ENCODE results near the gene SEL1L. TPM values are rescaled to one million over a fixed set of nuclear protein-coding genes. Genes with fewer than 3 reads are reported as not detected.

The SEL1L gene
- total and polyA plus RNA-seq, 2 experiments from 2014 or later = 20.6 to 22.6 TPM

- TF ChIP-seq ZNF331 (CRISPR knock-in tag; IDR thresholded peaks at IDR 0.05; ENCODE audit: low read depth) = no peak
- TF ChIP-seq REST (IDR thresholded peaks at IDR 0.05; ENCODE audit: unreplicated experiment) = no peak
- TF ChIP-seq STAT1 (IDR thresholded peaks at IDR 0.05; ENCODE audit: unreplicated experiment) = no peak
- TF ChIP-seq, protein P1, sequence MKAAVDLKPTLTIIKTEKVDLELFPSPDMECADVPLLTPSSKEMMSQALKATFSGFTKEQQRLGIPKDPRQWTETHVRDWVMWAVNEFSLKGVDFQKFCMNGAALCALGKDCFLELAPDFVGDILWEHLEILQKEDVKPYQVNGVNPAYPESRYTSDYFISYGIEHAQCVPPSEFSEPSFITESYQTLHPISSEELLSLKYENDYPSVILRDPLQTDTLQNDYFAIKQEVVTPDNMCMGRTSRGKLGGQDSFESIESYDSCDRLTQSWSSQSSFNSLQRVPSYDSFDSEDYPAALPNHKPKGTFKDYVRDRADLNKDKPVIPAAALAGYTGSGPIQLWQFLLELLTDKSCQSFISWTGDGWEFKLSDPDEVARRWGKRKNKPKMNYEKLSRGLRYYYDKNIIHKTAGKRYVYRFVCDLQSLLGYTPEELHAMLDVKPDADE (IDR thresholded peaks at IDR 0.05) = no peak
- no peak for TF ChIP-seq EZH2phosphoT487 (IDR thresholded peaks at IDR 0.05; ENCODE audit: unreplicated experiment)
- no peak for TF ChIP-seq JUNB (IDR thresholded peaks at IDR 0.05; ENCODE audit: unreplicated experiment)
- no peak for TF ChIP-seq EZH2 (IDR thresholded peaks at IDR 0.05; ENCODE audit: low read depth, unreplicated experiment)
- no peak for TF ChIP-seq CTCF (conservative IDR thresholded peaks at IDR 0.05; ENCODE audit: low read depth in 2 of 2)
- TF ChIP-seq POLR2AphosphoS5 (IDR thresholded peaks at IDR 0.05; ENCODE audit: low read depth) = no peak
- no peak for TF ChIP-seq NANOG (IDR thresholded peaks at IDR 0.05; ENCODE audit: borderline replicate concordance)
- TF ChIP-seq ZNF114 (CRISPR knock-in tag; IDR thresholded peaks at IDR 0.05) = no peak
- TF ChIP-seq CREB1 (CRISPR knock-in tag; IDR thresholded peaks at IDR 0.05; ENCODE audit: low read depth) = no peak
Observed at GRCh38 chr14:81523016-81523415, 10.6 kb downstream of the SEL1L start (continued).

DNA sequence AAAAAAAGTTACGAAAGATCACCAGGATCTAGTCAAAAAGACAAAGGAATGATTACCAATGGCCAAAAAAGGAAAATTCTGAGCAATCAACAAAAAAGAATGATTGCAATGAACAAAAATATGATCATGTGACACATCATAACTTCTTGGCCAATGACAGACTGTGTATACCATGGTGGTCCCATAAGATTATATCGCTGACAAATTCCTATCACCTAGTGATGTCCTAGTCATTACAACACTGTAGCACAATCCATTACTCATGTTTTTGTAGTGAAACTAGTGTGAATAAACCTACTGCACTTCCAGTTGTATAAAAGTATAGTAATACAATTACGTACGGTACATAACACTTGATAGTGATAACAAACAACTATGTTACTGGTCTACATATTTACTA, 12.3 kb downstream of the SEL1L start:
- Histone ChIP-seq H2AFZ (no peak overlapping the region), H3K27me3 (ENCODE audit: insufficient read depth) (no peaks in the 10 kb centered on the region), H3K79me2 (replicated peaks; ENCODE audit: insufficient read depth) (0 out of 2 replicates have a peak, but pooled peaks cover 6% of the 10 kb centered on the region), H3F3A (replicated peaks; ENCODE audit: low read depth) (no peaks in the 10 kb centered on the region), H3K4me2 (no peak overlapping the region), H3K27ac (ENCODE audit: low read depth) (no peak overlapping the region), H3K4me3 (no peak overlapping the region), H4K20me1 (replicated peaks; ENCODE audit: insufficient read depth) (peaks cover 13% of the 10 kb centered on the region), H3K4me1 (ENCODE audit: insufficient read depth) (peaks cover 6% of the 10 kb centered on the region; the same call in 1 of the 2 replicates), H3K36me3 (ENCODE audit: insufficient read depth) (0 out of 2 replicates have a peak, but pooled peaks cover 3% of the 10 kb centered on the region), H3K9me2 (ENCODE audit: insufficient read depth) (no peaks in the 10 kb centered on the region)
- DNase-seq (ENCODE audit: low spot score) (no peak), ATAC-seq (no peak)
- Mint-ChIP-seq H3K27me3 (ENCODE audit: insufficient read depth, low read depth, poor library complexity) (no peaks in the 10 kb centered on the region), H3K27ac (no peak overlapping the region), H3K4me1 (peaks cover 15% of the 10 kb centered on the region; the same call in 2 of the 3 replicates), H3K4me3 (no peak overlapping the region), H3K9me3 (no peaks in the 10 kb centered on the region), H3K36me3 (ENCODE audit: low read depth) (no peaks in the 10 kb centered on the region; the same call in 1 of the 3 replicates)
- TF ChIP-seq, protein P1 (IDR thresholded peaks at IDR 0.05) = no peak
- TF ChIP-seq JUNB (IDR thresholded peaks at IDR 0.05; ENCODE audit: unreplicated experiment) (no peak), ZNF331 (CRISPR knock-in tag; IDR thresholded peaks at IDR 0.05; ENCODE audit: low read depth) (no peak)
